GM23338 (cell line): ENCODE data around the gene OR52N2. TPM values are rescaled to one million over a fixed set of nuclear protein-coding genes. Genes with fewer than 3 reads are reported as not detected.

Experiments
- ATAC-seq: fragments of 200-7000 bp; cut with Tn5 transposase; 3 replicates; pipeline ENCODE4 v1.9.1; 2020
- DNase-seq: peaks from one replicate; pipeline ENCODE4 v3.0.0-alpha.2; 2015; ENCODE audit warnings: low spot score
- H2AFZ ChIP-seq: fragments of 200-600 bp; sonication (generic); 2 replicates; pipeline ENCODE4 v1.8.0; 2016; ENCODE audit warnings: antibody characterized with exemption, mild to moderate bottlenecking, moderate library complexity
- H3F3A ChIP-seq: fragments of 200-600 bp; sonication (generic); replicated peaks from 2 replicates; pipeline ENCODE4 v1.8.0; 2017; ENCODE audit warnings: antibody characterized with exemption, mixed run types, low read depth
- H3K27ac ChIP-seq: fragments of 200-600 bp; sonication (generic); 2 replicates; pipeline ENCODE4 v1.6.1; 2016; ENCODE audit warnings: low read depth
- H3K27me3 ChIP-seq: fragments of 200-600 bp; sonication (generic); 2 replicates; pipeline ENCODE4 v1.8.0; 2016; ENCODE audit warnings: mild to moderate bottlenecking, mixed run types, moderate library complexity; ENCODE audit not compliant: insufficient read depth
- H3K36me3 ChIP-seq: fragments of 200-600 bp; sonication (generic); 2 replicates; pipeline ENCODE4 v1.8.0; 2016; ENCODE audit warnings: mild to moderate bottlenecking; ENCODE audit not compliant: insufficient read depth
- H3K4me1 ChIP-seq: fragments of 200-600 bp; sonication (generic); 2 replicates; pipeline ENCODE4 v1.8.0; 2016; ENCODE audit warnings: mild to moderate bottlenecking, moderate library complexity; ENCODE audit not compliant: insufficient read depth
- H3K4me2 ChIP-seq: fragments of 200-600 bp; sonication (generic); 2 replicates; pipeline ENCODE4 v1.7.1; 2017; ENCODE audit warnings: mixed run types
- H3K4me3 ChIP-seq: fragments of 200-600 bp; sonication (generic); 2 replicates; pipeline ENCODE4 v1.6.1; 2016; ENCODE audit warnings: mixed run types
- H3K79me2 ChIP-seq: fragments of 200-600 bp; sonication (generic); replicated peaks from 2 replicates; pipeline ENCODE4 v1.8.0; 2017; ENCODE audit warnings: mild to moderate bottlenecking; ENCODE audit not compliant: insufficient read depth
- H3K9me2 ChIP-seq: fragments of 200-600 bp; sonication (generic); 2 replicates; pipeline ENCODE4 v1.8.0; 2017; ENCODE audit not compliant: insufficient read depth
- H4K20me1 ChIP-seq: fragments of 200-600 bp; sonication (generic); replicated peaks from 2 replicates; pipeline ENCODE4 v1.8.0; 2017; ENCODE audit warnings: mild to moderate bottlenecking; ENCODE audit not compliant: insufficient read depth
- H3K27ac Mint-ChIP-seq: 2 replicates; pipeline ENCODE4 v1.8.0; 2020; ENCODE audit warnings: inconsistent platforms, mild to moderate bottlenecking, moderate library complexity, mixed read lengths
- H3K27me3 Mint-ChIP-seq: 3 replicates; pipeline ENCODE4 v1.8.0; 2022; ENCODE audit warnings: low read depth, mild to moderate bottlenecking, moderate library complexity, mixed read lengths, inconsistent platforms; ENCODE audit not compliant: insufficient read depth, poor library complexity
- H3K36me3 Mint-ChIP-seq: 3 replicates; pipeline ENCODE4 v1.8.0; 2021; ENCODE audit warnings: low read depth, mild to moderate bottlenecking, inconsistent platforms, moderate library complexity, mixed read lengths
- H3K4me1 Mint-ChIP-seq: 3 replicates; pipeline ENCODE4 v1.8.0; 2020; ENCODE audit warnings: mild to moderate bottlenecking, inconsistent platforms, mixed read lengths
- H3K4me3 Mint-ChIP-seq: 3 replicates; pipeline ENCODE4 v1.8.0; 2021; ENCODE audit warnings: moderate library complexity, mild to moderate bottlenecking, inconsistent platforms, mixed read lengths
- H3K9me3 Mint-ChIP-seq: 3 replicates; pipeline ENCODE4 v1.8.0; 2020; ENCODE audit warnings: moderate library complexity, mild to moderate bottlenecking, inconsistent platforms, mixed read lengths
- CREB1 ChIP-seq: fragments of 250-450 bp; sonication (Bioruptor Pico); IDR thresholded peaks from 2 replicates; pipeline ENCODE4 v1.5.0; 2020; ENCODE audit warnings: low read depth, mild to moderate bottlenecking, moderate library complexity
- EZH2 ChIP-seq: fragments of 200-600 bp; sonication (generic); IDR thresholded peaks from one replicate; pipeline ENCODE4 v1.8.0; 2017; ENCODE audit warnings: antibody characterized with exemption, mild to moderate bottlenecking, low read depth; ENCODE audit not compliant: unreplicated experiment
- EZH2phosphoT487 ChIP-seq: fragments of 200-600 bp; sonication (generic); IDR thresholded peaks from one replicate; pipeline ENCODE4 v1.8.1; 2018; ENCODE audit warnings: antibody characterized with exemption; ENCODE audit not compliant: unreplicated experiment
- JUNB ChIP-seq: IDR thresholded peaks from one replicate; pipeline ENCODE4 v1.6.1; 2016; ENCODE audit warnings: antibody characterized with exemption; ENCODE audit not compliant: unreplicated experiment
- NANOG ChIP-seq: IDR thresholded peaks from 2 replicates; pipeline ENCODE4 v1.6.1; 2016; ENCODE audit warnings: antibody characterized with exemption, borderline replicate concordance
- POLR2AphosphoS5 ChIP-seq: IDR thresholded peaks from 2 replicates; pipeline ENCODE4 v1.6.1; 2016; ENCODE audit warnings: antibody characterized with exemption, low read depth
- STAT1 ChIP-seq: IDR thresholded peaks from one replicate; pipeline ENCODE4 v1.6.1; 2016; ENCODE audit warnings: antibody characterized with exemption; ENCODE audit not compliant: unreplicated experiment
- ZNF114 ChIP-seq: fragments of 250-450 bp; sonication (Bioruptor Pico); IDR thresholded peaks from 2 replicates; pipeline ENCODE4 v1.5.0; 2020; ENCODE audit warnings: mild to moderate bottlenecking, moderate library complexity
- ZNF331 ChIP-seq: fragments of 250-450 bp; sonication (Bioruptor Pico); IDR thresholded peaks from 2 replicates; pipeline ENCODE4 v1.5.0; 2020; ENCODE audit warnings: low read depth, mild to moderate bottlenecking, moderate library complexity
- polyA plus RNA-seq: library from polyadenylated mRNA; unstranded; fragments of >200 nt; fragmentation: Nextera tagmentation; extraction: Ambion mirVana; gene quantifications from 2 replicates; pipeline ENCODE4 v1.2.1, GENCODE V29; 2016
- total RNA-seq: library from RNA; depleted of rRNA; stranded (reverse); fragments of >200 nt; shearing (Covaris generic); gene quantifications from 2 replicates; pipeline ENCODE4 v1.2.3, GENCODE V29; 2014
- TF ChIP-seq, protein P1 (sequence below): IDR thresholded peaks from 2 replicates; pipeline ENCODE4 v1.6.1; 2016; ENCODE audit warnings: antibody characterized with exemption
- TF ChIP-seq, protein P2 (sequence below): IDR thresholded peaks from one replicate; pipeline ENCODE4 v1.6.1; 2018; ENCODE audit warnings: antibody characterized with exemption; ENCODE audit not compliant: unreplicated experiment
- TF ChIP-seq, protein P3 (sequence below), 2 experiments: fragments of 200-600 bp in 1 of 2; sonication (generic) in 1 of 2; conservative IDR thresholded peaks; 2 replicates each; pipeline versions ENCODE4 v1.5.1 to v1.6.1; 2016 to 2017; ENCODE audit warnings: antibody characterized with exemption in 2 of 2, low read depth in 2 of 2, mild to moderate bottlenecking in 2 of 2, moderate library complexity in 1 of 2
- TF ChIP-seq, protein P4 (sequence below): fragments of 250-450 bp; sonication (Bioruptor Pico); IDR thresholded peaks from 2 replicates; pipeline ENCODE4 v1.5.0; 2020; ENCODE audit warnings: mild to moderate bottlenecking, moderate library complexity

The OR52N2 gene
- total and polyA plus RNA-seq, 2 experiments from 2014 or later: 0.19 TPM; not detected in 1

DNA sequence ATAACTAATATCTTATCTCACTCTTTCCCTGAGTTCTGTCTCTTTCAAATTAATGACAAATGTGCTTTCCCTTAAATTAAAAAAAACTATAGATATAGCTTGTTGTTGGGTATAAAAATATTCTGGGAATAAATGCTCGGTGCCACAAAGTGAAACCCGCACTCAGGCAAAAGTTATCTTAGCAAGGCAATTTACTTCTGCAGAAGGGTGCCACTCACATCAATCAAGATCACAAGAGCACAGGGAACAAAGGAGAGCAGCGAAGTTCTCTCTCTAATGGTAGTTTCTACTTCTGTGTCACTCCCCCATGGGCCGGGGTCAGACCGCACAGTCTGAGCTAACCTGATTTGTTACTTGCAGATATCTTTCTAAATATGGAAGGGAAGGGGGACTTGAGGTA, 4.7 kb upstream of the OR52N2 start:
- no peak overlapping the region for H3K4me2 ChIP-seq
- H3F3A ChIP-seq: no peaks in the 10 kb centered on the region
- H3K27me3 Mint-ChIP-seq: peaks cover 2% of the 10 kb centered on the region
- H3K4me3 ChIP-seq: no peak overlapping the region
- no peaks in the 10 kb centered on the region for H3K9me2 ChIP-seq
- no peak overlapping the region for H3K27ac Mint-ChIP-seq
- H3K4me3 Mint-ChIP-seq: no peak overlapping the region
- no peaks in the 10 kb centered on the region for H3K79me2 ChIP-seq
- peaks cover 19% of the 10 kb centered on the region for H3K9me3 Mint-ChIP-seq
- H2AFZ ChIP-seq: no peak overlapping the region
- ATAC-seq: no peak
- H3K27me3 ChIP-seq: no peaks in the 10 kb centered on the region
- TF ChIP-seq EZH2 (no peak), EZH2phosphoT487 (no peak), NANOG (no peak), ZNF331 (CRISPR knock-in tag) (no peak), POLR2AphosphoS5 (no peak), STAT1 (no peak), CREB1 (CRISPR knock-in tag) (no peak), JUNB (no peak), ZNF114 (CRISPR knock-in tag) (no peak)
- TF ChIP-seq, protein P1, sequence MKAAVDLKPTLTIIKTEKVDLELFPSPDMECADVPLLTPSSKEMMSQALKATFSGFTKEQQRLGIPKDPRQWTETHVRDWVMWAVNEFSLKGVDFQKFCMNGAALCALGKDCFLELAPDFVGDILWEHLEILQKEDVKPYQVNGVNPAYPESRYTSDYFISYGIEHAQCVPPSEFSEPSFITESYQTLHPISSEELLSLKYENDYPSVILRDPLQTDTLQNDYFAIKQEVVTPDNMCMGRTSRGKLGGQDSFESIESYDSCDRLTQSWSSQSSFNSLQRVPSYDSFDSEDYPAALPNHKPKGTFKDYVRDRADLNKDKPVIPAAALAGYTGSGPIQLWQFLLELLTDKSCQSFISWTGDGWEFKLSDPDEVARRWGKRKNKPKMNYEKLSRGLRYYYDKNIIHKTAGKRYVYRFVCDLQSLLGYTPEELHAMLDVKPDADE: no peak
- TF ChIP-seq, protein P2, sequence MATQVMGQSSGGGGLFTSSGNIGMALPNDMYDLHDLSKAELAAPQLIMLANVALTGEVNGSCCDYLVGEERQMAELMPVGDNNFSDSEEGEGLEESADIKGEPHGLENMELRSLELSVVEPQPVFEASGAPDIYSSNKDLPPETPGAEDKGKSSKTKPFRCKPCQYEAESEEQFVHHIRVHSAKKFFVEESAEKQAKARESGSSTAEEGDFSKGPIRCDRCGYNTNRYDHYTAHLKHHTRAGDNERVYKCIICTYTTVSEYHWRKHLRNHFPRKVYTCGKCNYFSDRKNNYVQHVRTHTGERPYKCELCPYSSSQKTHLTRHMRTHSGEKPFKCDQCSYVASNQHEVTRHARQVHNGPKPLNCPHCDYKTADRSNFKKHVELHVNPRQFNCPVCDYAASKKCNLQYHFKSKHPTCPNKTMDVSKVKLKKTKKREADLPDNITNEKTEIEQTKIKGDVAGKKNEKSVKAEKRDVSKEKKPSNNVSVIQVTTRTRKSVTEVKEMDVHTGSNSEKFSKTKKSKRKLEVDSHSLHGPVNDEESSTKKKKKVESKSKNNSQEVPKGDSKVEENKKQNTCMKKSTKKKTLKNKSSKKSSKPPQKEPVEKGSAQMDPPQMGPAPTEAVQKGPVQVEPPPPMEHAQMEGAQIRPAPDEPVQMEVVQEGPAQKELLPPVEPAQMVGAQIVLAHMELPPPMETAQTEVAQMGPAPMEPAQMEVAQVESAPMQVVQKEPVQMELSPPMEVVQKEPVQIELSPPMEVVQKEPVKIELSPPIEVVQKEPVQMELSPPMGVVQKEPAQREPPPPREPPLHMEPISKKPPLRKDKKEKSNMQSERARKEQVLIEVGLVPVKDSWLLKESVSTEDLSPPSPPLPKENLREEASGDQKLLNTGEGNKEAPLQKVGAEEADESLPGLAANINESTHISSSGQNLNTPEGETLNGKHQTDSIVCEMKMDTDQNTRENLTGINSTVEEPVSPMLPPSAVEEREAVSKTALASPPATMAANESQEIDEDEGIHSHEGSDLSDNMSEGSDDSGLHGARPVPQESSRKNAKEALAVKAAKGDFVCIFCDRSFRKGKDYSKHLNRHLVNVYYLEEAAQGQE: no peak
- TF ChIP-seq, protein P3, sequence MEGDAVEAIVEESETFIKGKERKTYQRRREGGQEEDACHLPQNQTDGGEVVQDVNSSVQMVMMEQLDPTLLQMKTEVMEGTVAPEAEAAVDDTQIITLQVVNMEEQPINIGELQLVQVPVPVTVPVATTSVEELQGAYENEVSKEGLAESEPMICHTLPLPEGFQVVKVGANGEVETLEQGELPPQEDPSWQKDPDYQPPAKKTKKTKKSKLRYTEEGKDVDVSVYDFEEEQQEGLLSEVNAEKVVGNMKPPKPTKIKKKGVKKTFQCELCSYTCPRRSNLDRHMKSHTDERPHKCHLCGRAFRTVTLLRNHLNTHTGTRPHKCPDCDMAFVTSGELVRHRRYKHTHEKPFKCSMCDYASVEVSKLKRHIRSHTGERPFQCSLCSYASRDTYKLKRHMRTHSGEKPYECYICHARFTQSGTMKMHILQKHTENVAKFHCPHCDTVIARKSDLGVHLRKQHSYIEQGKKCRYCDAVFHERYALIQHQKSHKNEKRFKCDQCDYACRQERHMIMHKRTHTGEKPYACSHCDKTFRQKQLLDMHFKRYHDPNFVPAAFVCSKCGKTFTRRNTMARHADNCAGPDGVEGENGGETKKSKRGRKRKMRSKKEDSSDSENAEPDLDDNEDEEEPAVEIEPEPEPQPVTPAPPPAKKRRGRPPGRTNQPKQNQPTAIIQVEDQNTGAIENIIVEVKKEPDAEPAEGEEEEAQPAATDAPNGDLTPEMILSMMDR (conservative IDR thresholded peaks at IDR 0.05; ENCODE audit: low read depth in 2 of 2): no peak
- TF ChIP-seq, protein P4, sequence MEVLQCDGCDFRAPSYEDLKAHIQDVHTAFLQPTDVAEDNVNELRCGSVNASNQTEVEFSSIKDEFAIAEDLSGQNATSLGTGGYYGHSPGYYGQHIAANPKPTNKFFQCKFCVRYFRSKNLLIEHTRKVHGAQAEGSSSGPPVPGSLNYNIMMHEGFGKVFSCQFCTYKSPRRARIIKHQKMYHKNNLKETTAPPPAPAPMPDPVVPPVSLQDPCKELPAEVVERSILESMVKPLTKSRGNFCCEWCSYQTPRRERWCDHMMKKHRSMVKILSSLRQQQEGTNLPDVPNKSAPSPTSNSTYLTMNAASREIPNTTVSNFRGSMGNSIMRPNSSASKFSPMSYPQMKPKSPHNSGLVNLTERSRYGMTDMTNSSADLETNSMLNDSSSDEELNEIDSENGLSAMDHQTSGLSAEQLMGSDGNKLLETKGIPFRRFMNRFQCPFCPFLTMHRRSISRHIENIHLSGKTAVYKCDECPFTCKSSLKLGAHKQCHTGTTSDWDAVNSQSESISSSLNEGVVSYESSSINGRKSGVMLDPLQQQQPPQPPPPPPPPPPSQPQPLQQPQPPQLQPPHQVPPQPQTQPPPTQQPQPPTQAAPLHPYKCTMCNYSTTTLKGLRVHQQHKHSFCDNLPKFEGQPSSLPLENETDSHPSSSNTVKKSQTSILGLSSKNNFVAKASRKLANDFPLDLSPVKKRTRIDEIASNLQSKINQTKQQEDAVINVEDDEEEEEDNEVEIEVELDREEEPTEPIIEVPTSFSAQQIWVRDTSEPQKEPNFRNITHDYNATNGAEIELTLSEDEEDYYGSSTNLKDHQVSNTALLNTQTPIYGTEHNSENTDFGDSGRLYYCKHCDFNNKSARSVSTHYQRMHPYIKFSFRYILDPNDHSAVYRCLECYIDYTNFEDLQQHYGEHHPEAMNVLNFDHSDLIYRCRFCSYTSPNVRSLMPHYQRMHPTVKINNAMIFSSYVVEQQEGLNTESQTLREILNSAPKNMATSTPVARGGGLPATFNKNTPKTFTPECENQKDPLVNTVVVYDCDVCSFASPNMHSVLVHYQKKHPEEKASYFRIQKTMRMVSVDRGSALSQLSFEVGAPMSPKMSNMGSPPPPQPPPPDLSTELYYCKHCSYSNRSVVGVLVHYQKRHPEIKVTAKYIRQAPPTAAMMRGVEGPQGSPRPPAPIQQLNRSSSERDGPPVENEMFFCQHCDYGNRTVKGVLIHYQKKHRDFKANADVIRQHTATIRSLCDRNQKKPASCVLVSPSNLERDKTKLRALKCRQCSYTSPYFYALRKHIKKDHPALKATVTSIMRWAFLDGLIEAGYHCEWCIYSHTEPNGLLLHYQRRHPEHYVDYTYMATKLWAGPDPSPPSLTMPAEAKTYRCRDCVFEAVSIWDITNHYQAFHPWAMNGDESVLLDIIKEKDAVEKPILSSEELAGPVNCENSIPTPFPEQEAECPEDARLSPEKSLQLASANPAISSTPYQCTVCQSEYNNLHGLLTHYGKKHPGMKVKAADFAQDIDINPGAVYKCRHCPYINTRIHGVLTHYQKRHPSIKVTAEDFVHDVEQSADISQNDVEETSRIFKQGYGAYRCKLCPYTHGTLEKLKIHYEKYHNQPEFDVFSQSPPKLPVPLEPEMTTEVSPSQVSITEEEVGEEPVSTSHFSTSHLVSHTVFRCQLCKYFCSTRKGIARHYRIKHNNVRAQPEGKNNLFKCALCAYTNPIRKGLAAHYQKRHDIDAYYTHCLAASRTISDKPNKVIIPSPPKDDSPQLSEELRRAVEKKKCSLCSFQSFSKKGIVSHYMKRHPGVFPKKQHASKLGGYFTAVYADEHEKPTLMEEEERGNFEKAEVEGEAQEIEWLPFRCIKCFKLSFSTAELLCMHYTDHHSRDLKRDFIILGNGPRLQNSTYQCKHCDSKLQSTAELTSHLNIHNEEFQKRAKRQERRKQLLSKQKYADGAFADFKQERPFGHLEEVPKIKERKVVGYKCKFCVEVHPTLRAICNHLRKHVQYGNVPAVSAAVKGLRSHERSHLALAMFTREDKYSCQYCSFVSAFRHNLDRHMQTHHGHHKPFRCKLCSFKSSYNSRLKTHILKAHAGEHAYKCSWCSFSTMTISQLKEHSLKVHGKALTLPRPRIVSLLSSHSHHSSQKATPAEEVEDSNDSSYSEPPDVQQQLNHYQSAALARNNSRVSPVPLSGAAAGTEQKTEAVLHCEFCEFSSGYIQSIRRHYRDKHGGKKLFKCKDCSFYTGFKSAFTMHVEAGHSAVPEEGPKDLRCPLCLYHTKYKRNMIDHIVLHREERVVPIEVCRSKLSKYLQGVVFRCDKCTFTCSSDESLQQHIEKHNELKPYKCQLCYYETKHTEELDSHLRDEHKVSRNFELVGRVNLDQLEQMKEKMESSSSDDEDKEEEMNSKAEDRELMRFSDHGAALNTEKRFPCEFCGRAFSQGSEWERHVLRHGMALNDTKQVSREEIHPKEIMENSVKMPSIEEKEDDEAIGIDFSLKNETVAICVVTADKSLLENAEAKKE: no peak
- no peaks in the 10 kb centered on the region for H4K20me1 ChIP-seq
- H3K27ac ChIP-seq: no peak overlapping the region
- no peaks in the 10 kb centered on the region for H3K36me3 Mint-ChIP-seq
- no peaks in the 10 kb centered on the region for H3K36me3 ChIP-seq
- DNase-seq: no peak
- H3K4me1 Mint-ChIP-seq: peaks cover 12% of the 10 kb centered on the region; the same call in 2 of the 3 replicates
- peaks cover under 1% of the 10 kb centered on the region; the same call in 1 of the 2 replicates for H3K4me1 ChIP-seq
